ENCODE results near the gene MKLN1. TPM values are rescaled to one million over a fixed set of nuclear protein-coding genes. Genes with fewer than 3 reads are reported as not detected.

The MKLN1 gene
- total RNA-seq, 1 experiment from 2014 or later, result 48.5 TPM

- Histone ChIP-seq H3K79me2 (ENCODE audit: insufficient read depth, low read length) (peaks cover 5% of the 10 kb centered on the region; the same call in 1 of the 2 replicates), H2AFZ (ENCODE audit: low read depth, low read length, poor library complexity, severe bottlenecking) (no peak overlapping the region), H3K36me3 (ENCODE audit: control insufficient read depth in 1 of 2, insufficient read depth in 2 of 2, low read length in 2 of 2) (peaks cover 0 to 10% of the 10 kb centered on the region in 2 experiments; a peak in 1 of 4 replicates), H3K9me3 (ENCODE audit: control insufficient read depth in 1 of 2, insufficient read depth in 1 of 2, low read depth in 1 of 2, low read length in 2 of 2) (no peaks in the 10 kb centered on the region), H4K20me1 (ENCODE audit: insufficient read depth) (no peaks in the 10 kb centered on the region), H3K9me2 (ENCODE audit: insufficient read depth) (no peaks in the 10 kb centered on the region), H3K4me2 (ENCODE audit: low read length) (no peak overlapping the region), H3K4me1 (ENCODE audit: control insufficient read depth in 1 of 2, insufficient read depth in 2 of 2, low read length in 2 of 2) (peaks cover 0 to 5% of the 10 kb centered on the region in 2 experiments; a peak in 1 of 4 replicates), H3K27me3 (ENCODE audit: insufficient read depth, low read length) (no peaks in the 10 kb centered on the region), H3K4me3 (replicated peaks in 1 of 2; ENCODE audit: low read depth in 1 of 2, low read length in 2 of 2) (no peak overlapping the region), H3K27ac (ENCODE audit: low read depth, low read length) (no peak overlapping the region), H3K9ac (ENCODE audit: low read length) (no peak overlapping the region)
- TF ChIP-seq ELF1 (IDR thresholded peaks at IDR 0.05; ENCODE audit: borderline replicate concordance, low read depth) (no peak), ZBTB33 (IDR thresholded peaks at IDR 0.05; ENCODE audit: extremely low read depth, insufficient replicate concordance, low read length) (no peak), RAD21 (IDR thresholded peaks at IDR 0.05; ENCODE audit: low read depth) (peak; percentile 95), POLR2AphosphoS5 (IDR thresholded peaks at IDR 0.05; ENCODE audit: low read depth, low read length) (peak; percentile 14; the same call in 1 of the 2 replicates)
- TF ChIP-seq, protein P1, sequence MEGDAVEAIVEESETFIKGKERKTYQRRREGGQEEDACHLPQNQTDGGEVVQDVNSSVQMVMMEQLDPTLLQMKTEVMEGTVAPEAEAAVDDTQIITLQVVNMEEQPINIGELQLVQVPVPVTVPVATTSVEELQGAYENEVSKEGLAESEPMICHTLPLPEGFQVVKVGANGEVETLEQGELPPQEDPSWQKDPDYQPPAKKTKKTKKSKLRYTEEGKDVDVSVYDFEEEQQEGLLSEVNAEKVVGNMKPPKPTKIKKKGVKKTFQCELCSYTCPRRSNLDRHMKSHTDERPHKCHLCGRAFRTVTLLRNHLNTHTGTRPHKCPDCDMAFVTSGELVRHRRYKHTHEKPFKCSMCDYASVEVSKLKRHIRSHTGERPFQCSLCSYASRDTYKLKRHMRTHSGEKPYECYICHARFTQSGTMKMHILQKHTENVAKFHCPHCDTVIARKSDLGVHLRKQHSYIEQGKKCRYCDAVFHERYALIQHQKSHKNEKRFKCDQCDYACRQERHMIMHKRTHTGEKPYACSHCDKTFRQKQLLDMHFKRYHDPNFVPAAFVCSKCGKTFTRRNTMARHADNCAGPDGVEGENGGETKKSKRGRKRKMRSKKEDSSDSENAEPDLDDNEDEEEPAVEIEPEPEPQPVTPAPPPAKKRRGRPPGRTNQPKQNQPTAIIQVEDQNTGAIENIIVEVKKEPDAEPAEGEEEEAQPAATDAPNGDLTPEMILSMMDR (IDR thresholded peaks at IDR 0.05 in 2 of 3, conservative IDR thresholded peaks at IDR 0.05 in 1 of 3; ENCODE audit: borderline replicate concordance in 1 of 3, insufficient read depth in 1 of 3, low read depth in 2 of 3, low read length in 2 of 3), result peak; percentile 88 to 97 (median 93); a peak in 5 of 6 replicates
- ChIA-PET CTCF (interaction anchor here (1.3 to 2.5 kb wide), 2 partner anchors 15 to 148 kb away, joined by 3 to 18 read pairs; no protein-coding TSS in a partner anchor), POLR2A (no interaction called here), RAD21 (ENCODE audit: low non-redundant PET in 1 of 2, low total read pairs in 2 of 2, uncharacterized antibody in 2 of 2, unreplicated experiment in 2 of 2) (interaction anchor here in 1 of 2 experiments (0.6 kb wide), 1 partner anchor 101 kb away, joined by 5 read pairs; no protein-coding TSS in a partner anchor)
- DNase-seq (ENCODE audit: low read depth, low spot score) (peak; percentile 44), ATAC-seq (peak; percentile 89)
- intact Hi-C loops (cut with micrococcal nuclease), result loop anchor here (1.0 kb wide), 1 partner anchor 147 kb away; no protein-coding TSS in a partner anchor
- BruUV-seq (replicated peaks), result TSS peak; percentile 22
These were observed 180.1 kb downstream of the MKLN1 start for GRCh38 chr7:131507592-131508331.

Measured in HCT116 (cell line).